ENCODE results near the gene PRKD3. TPM values are rescaled to one million over a fixed set of nuclear protein-coding genes. Genes with fewer than 3 reads are reported as not detected.

Gene PRKD3
- total and polyA plus RNA-seq, 2 donors (not counting 1 experiment from before 2014, with no cell fraction given), result 28.9 to 82.2 TPM

GRCh38 chr2:37355735-37356134 is 31.1 kb upstream of the PRKD3 start:
- H3K4me1 Mint-ChIP-seq, result peaks cover 6% of the 10 kb centered on the region
- no peak overlapping the region for H3K4me3 Mint-ChIP-seq
- Histone ChIP-seq H3K27ac (ENCODE audit: low read length in 2 of 2) (no peak overlapping the region), H3K27me3 (replicated peaks in 1 of 4; ENCODE audit: control extremely low read depth in 1 of 4, control insufficient read depth in 3 of 4, insufficient read depth in 4 of 4, low read length in 3 of 4) (peaks cover 0 to 3% (median 1%) of the 10 kb centered on the region in 4 experiments), H3K79me2 (ENCODE audit: control insufficient read depth, insufficient read depth, low read length) (no peaks in the 10 kb centered on the region), H3K4me1 (ENCODE audit: control insufficient read depth in 2 of 2, insufficient read depth in 2 of 2, low read length in 2 of 2) (peaks cover 0 to 8% of the 10 kb centered on the region in 2 donors), H4K20me1 (ENCODE audit: control insufficient read depth, insufficient read depth, low read length, poor library complexity, severe bottlenecking) (no peaks in the 10 kb centered on the region), H3K9ac (ENCODE audit: low read length) (no peak overlapping the region), H3K4me3 (ENCODE audit: control extremely low read depth in 1 of 5, extremely low read depth in 1 of 5, insufficient read depth in 1 of 5, low read depth in 2 of 5, low read length in 4 of 5) (no peak overlapping the region), H3K9me3 (ENCODE audit: control extremely low read depth in 1 of 3, control insufficient read depth in 2 of 3, insufficient read depth in 1 of 3, low read length in 2 of 3) (no peaks in the 10 kb centered on the region), H3K4me2 (replicated peaks; ENCODE audit: low read depth, low read length, poor library complexity, severe bottlenecking) (no peak overlapping the region), H2AFZ (ENCODE audit: insufficient read depth, low read depth, low read length, poor library complexity, severe bottlenecking) (no peak overlapping the region), H3K36me3 (replicated peaks in 1 of 2; ENCODE audit: control extremely low read depth in 1 of 2, control insufficient read depth in 1 of 2, extremely low read depth in 1 of 2, insufficient read depth in 2 of 2, low read length in 1 of 2) (no peaks in the 10 kb centered on the region)
- peaks cover 6% of the 10 kb centered on the region for H3K27me3 Mint-ChIP-seq
- POLR2A ChIA-PET, result no interaction called here
- H3K9me3 Mint-ChIP-seq (ENCODE audit: insufficient read depth), result no peaks in the 10 kb centered on the region
- H3K27ac Mint-ChIP-seq, result no peak overlapping the region
- TF ChIP-seq EZH2 (IDR thresholded peaks at IDR 0.05; ENCODE audit: borderline replicate concordance, insufficient read depth, low read depth, low read length, poor library complexity, severe bottlenecking), result no peak
- TF ChIP-seq, protein P1, sequence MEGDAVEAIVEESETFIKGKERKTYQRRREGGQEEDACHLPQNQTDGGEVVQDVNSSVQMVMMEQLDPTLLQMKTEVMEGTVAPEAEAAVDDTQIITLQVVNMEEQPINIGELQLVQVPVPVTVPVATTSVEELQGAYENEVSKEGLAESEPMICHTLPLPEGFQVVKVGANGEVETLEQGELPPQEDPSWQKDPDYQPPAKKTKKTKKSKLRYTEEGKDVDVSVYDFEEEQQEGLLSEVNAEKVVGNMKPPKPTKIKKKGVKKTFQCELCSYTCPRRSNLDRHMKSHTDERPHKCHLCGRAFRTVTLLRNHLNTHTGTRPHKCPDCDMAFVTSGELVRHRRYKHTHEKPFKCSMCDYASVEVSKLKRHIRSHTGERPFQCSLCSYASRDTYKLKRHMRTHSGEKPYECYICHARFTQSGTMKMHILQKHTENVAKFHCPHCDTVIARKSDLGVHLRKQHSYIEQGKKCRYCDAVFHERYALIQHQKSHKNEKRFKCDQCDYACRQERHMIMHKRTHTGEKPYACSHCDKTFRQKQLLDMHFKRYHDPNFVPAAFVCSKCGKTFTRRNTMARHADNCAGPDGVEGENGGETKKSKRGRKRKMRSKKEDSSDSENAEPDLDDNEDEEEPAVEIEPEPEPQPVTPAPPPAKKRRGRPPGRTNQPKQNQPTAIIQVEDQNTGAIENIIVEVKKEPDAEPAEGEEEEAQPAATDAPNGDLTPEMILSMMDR (IDR thresholded peaks at IDR 0.05), result no peak
- no peak for ATAC-seq (ENCODE audit: low read depth)
- DNase-seq, result no peak
- intact Hi-C loops (cut with micrococcal nuclease), result no loop called here
- WGBS (ENCODE audit: insufficient coverage), result 80% methylated on average over 4 of the region's 7 CpGs
- CTCF ChIA-PET, result no interaction called here

DNA sequence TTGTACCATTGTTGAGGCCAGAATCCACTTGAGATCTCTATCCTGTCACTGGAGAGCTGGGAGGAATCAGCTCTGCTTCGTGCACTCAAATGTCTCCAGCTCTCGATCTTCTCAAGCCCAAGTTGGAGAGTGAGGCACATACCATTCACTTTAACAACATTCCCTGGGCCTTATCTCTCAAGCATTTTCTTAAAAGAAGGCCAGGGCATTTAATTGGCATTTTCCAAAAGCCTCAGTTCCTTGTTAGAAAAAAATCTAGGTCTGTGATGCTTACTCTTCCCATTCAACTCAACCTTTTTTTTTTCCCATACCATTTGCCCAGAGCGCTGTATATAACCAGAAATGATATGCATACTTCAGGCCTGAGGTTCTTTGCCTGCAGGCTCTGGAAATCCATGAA is 29.9 kb upstream of the PRKD3 start:
- Histone ChIP-seq H2AFZ (ENCODE audit: insufficient read depth, low read depth, low read length, poor library complexity, severe bottlenecking) (no peak overlapping the region), H3K4me1 (ENCODE audit: control insufficient read depth in 2 of 2, insufficient read depth in 2 of 2, low read length in 2 of 2) (peaks cover 10 to 20% of the 10 kb centered on the region in 2 donors), H4K20me1 (ENCODE audit: control insufficient read depth, insufficient read depth, low read length, poor library complexity, severe bottlenecking) (no peaks in the 10 kb centered on the region), H3K4me3 (ENCODE audit: control extremely low read depth in 1 of 5, extremely low read depth in 1 of 5, insufficient read depth in 1 of 5, low read depth in 2 of 5, low read length in 4 of 5) (no peak overlapping the region), H3K4me2 (replicated peaks; ENCODE audit: low read depth, low read length, poor library complexity, severe bottlenecking) (no peak overlapping the region), H3K27ac (ENCODE audit: low read length in 2 of 2) (no peak overlapping the region), H3K9me3 (ENCODE audit: control extremely low read depth in 1 of 3, control insufficient read depth in 2 of 3, insufficient read depth in 1 of 3, low read length in 2 of 3) (no peaks in the 10 kb centered on the region), H3K9ac (ENCODE audit: low read length) (no peak overlapping the region), H3K27me3 (replicated peaks in 1 of 4; ENCODE audit: control extremely low read depth in 1 of 4, control insufficient read depth in 3 of 4, insufficient read depth in 4 of 4, low read length in 3 of 4) (peaks cover 0 to 2% (median 0%) of the 10 kb centered on the region in 4 experiments), H3K36me3 (replicated peaks in 1 of 2; ENCODE audit: control extremely low read depth in 1 of 2, control insufficient read depth in 1 of 2, extremely low read depth in 1 of 2, insufficient read depth in 2 of 2, low read length in 1 of 2) (no peaks in the 10 kb centered on the region), H3K79me2 (ENCODE audit: control insufficient read depth, insufficient read depth, low read length) (no peaks in the 10 kb centered on the region)
- DNase-seq, result no peak
- ChIA-PET POLR2A (interaction anchor here (0.7 kb wide), 1 partner anchor 33 kb away, joined by 3 read pairs; no protein-coding TSS in a partner anchor), CTCF (interaction anchor here (0.6 to 3.2 kb wide), 3 partner anchors 12 to 59 kb away, joined by 5 to 14 read pairs (median 9); no protein-coding TSS in a partner anchor)
- Mint-ChIP-seq H3K27me3 (peaks cover 6% of the 10 kb centered on the region), H3K27ac (no peak overlapping the region), H3K9me3 (ENCODE audit: insufficient read depth) (no peaks in the 10 kb centered on the region), H3K4me3 (no peak overlapping the region), H3K4me1 (peaks cover 18% of the 10 kb centered on the region)
- intact Hi-C loops (cut with micrococcal nuclease), result no loop called here
- TF ChIP-seq EZH2 (IDR thresholded peaks at IDR 0.05; ENCODE audit: borderline replicate concordance, insufficient read depth, low read depth, low read length, poor library complexity, severe bottlenecking), result no peak
- TF ChIP-seq, protein P1 (IDR thresholded peaks at IDR 0.05), result no peak
- WGBS (ENCODE audit: insufficient coverage), result 100% methylated on average over 2 of the region's 3 CpGs
- no peak for ATAC-seq (ENCODE audit: low read depth)

Measured in B cell (primary cell).